OCI-LY7 (cell line): Measurements from ENCODE around the gene ROBO2. TPM values are rescaled to one million over a fixed set of nuclear protein-coding genes. Genes with fewer than 3 reads are reported as not detected.

Experiments used
- BruUV-seq: library from RNA; stranded (reverse); fragments of 400-500 nt; replicated peaks from 2 replicates; lab custom pipeline; 2021; lab: Mats Ljungman, UMichigan
- CTCF ChIA-PET: fragments of 300-600 bp; sonication (Branson Sonifier 250); formaldehyde crosslinking; loops from one replicate; lab custom pipeline; 2022; ENCODE audit warnings: antibody characterized with exemption; ENCODE audit not compliant: unreplicated experiment; lab: Charles Lee
- POLR2A ChIA-PET: fragments of 300-600 bp; sonication (Branson Sonifier 250); formaldehyde crosslinking; loops from one replicate; lab custom pipeline; 2022; ENCODE audit warnings: antibody characterized with exemption; lab: Charles Lee
- DNase-seq: peaks from one replicate; pipeline ENCODE4 v3.0.0-alpha.2; 2015; ENCODE audit warnings: low spot score
- H2AFZ ChIP-seq: fragments of 200-600 bp; sonication (generic), shearing (Covaris generic); 2 replicates; pipeline ENCODE4 v1.6.1; 2014; ENCODE audit warnings: mild to moderate bottlenecking, antibody characterized with exemption, low read length, moderate library complexity
- H3K27ac ChIP-seq: fragments of 200-600 bp; sonication (generic); 2 replicates; pipeline ENCODE4 v1.5.1; 2014; ENCODE audit warnings: mixed run types, low read depth, mild to moderate bottlenecking, moderate library complexity, low read length, inconsistent platforms; ENCODE audit not compliant: poor library complexity, severe bottlenecking
- H3K36me3 ChIP-seq: fragments of 200-600 bp; sonication (generic); 2 replicates; pipeline ENCODE4 v1.6.1; 2014; ENCODE audit warnings: mild to moderate bottlenecking, antibody characterized with exemption, low read length, moderate library complexity, mixed read lengths; ENCODE audit not compliant: insufficient read depth
- H3K4me1 ChIP-seq: fragments of 200-600 bp; sonication (generic); 2 replicates; pipeline ENCODE4 v1.5.1; 2014; ENCODE audit warnings: mild to moderate bottlenecking, low read length; ENCODE audit not compliant: insufficient read depth, poor library complexity, severe bottlenecking
- H3K4me2 ChIP-seq: fragments of 200-600 bp; sonication (generic); 2 replicates; pipeline ENCODE4 v1.6.1; 2014; ENCODE audit warnings: mild to moderate bottlenecking, low read length
- H3K4me3 ChIP-seq: fragments of 200-600 bp; sonication (generic); 2 replicates; pipeline ENCODE4 v1.5.1; 2014; ENCODE audit warnings: mild to moderate bottlenecking, low read depth, low read length; ENCODE audit not compliant: poor library complexity, severe bottlenecking
- H3K79me2 ChIP-seq: fragments of 200-600 bp; sonication (generic); 2 replicates; pipeline ENCODE4 v1.6.1; 2016; ENCODE audit warnings: low read depth, mild to moderate bottlenecking, low read length, moderate library complexity, mixed read lengths; ENCODE audit not compliant: insufficient read depth
- H3K9me2 ChIP-seq: fragments of 200-600 bp; sonication (generic); 2 replicates; pipeline ENCODE4 v1.6.1; 2016; ENCODE audit warnings: mild to moderate bottlenecking, low read length, mixed read lengths; ENCODE audit not compliant: insufficient read depth
- H3K9me3 ChIP-seq: fragments of 200-600 bp; sonication (generic); 2 replicates; pipeline ENCODE4 v1.6.1; 2014; ENCODE audit warnings: mild to moderate bottlenecking, mixed run types, low read length, mixed read lengths
- H4K20me1 ChIP-seq: fragments of 200-600 bp; sonication (generic); 2 replicates; pipeline ENCODE4 v1.6.1; 2014; ENCODE audit warnings: mild to moderate bottlenecking, antibody characterized with exemption, low read length, moderate library complexity, mixed read lengths; ENCODE audit not compliant: insufficient read depth
- CTCF ChIP-seq: fragments of 200-600 bp; sonication (generic); conservative IDR thresholded peaks from 2 replicates; pipeline ENCODE4 v1.5.1; 2014; ENCODE audit warnings: mild to moderate bottlenecking, antibody characterized with exemption, low read length, moderate library complexity, mixed read lengths
- EZH2phosphoT487 ChIP-seq: fragments of 200-600 bp; sonication (generic); IDR thresholded peaks from 2 replicates; pipeline ENCODE4 v1.6.1; 2018; ENCODE audit warnings: low read depth, borderline replicate concordance, mild to moderate bottlenecking, mixed run types, antibody characterized with exemption, low read length, moderate library complexity, mixed read lengths
- intact Hi-C: fragments of 100-400 bp; cut with micrococcal nuclease; formaldehyde crosslinking; loops from one replicate; pipeline ENCODE4 v1.10.0; 2022; ENCODE audit not compliant: unreplicated experiment
- total RNA-seq, 2 experiments: library from RNA; depleted of rRNA in 1 of 2; stranded (reverse); fragments of >200 nt in 1 of 2; shearing (Covaris generic) in 1 of 2; gene quantifications; 2 replicates each; pipeline ENCODE4 v1.2.3, GENCODE V29; 2014 to 2022

Gene ROBO2
- total RNA-seq, 2 experiments from 2014 or later = 0.06 to 4.8 TPM

DNA sequence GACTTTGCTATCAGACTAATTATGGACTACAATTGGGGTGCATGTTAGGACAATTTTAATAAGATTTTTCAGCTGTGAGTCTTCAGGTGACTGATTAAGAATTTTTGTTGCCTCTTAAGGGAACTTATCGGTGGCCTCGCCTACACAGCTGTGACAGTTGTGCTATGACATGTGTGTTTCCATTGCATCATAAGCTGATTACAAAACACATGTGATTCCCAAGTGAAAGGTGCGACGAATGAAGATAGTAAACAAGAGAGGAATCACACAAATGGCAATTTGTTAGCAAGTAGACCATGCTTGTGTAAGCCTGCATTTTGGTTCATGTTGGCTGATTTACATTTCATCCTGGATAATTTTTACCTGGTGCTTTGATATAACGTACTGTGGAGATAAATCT is 8.3 kb downstream of the ROBO2 start:
- TF ChIP-seq CTCF = no peak
- no peak for TF ChIP-seq EZH2phosphoT487
- CTCF ChIA-PET = no interaction called here

GRCh38 chr3:77051591-77051990 is 11.7 kb downstream of the ROBO2 start:
- Histone ChIP-seq H3K4me1 (no peaks in the 10 kb centered on the region), H3K79me2 (no peaks in the 10 kb centered on the region), H2AFZ (no peak overlapping the region), H4K20me1 (no peaks in the 10 kb centered on the region), H3K4me2 (no peak overlapping the region), H3K9me3 (no peaks in the 10 kb centered on the region), H3K9me2 (no peaks in the 10 kb centered on the region), H3K4me3 (no peak overlapping the region), H3K27ac (no peak overlapping the region), H3K36me3 (no peaks in the 10 kb centered on the region)
- intact Hi-C loops = no loop called here
- ChIA-PET CTCF (no interaction called here), POLR2A (no interaction called here)
- no peak for TF ChIP-seq CTCF
- TF ChIP-seq EZH2phosphoT487 = no peak
- BruUV-seq = no TSS peak
- DNase-seq = no peak

More for the DNA sequence above, 8.3 kb downstream of the ROBO2 start:
- DNase-seq = no peak
- intact Hi-C loops = no loop called here
- Histone ChIP-seq H3K9me3 (no peaks in the 10 kb centered on the region), H3K9me2 (no peaks in the 10 kb centered on the region), H2AFZ (no peak overlapping the region), H3K79me2 (no peaks in the 10 kb centered on the region), H3K4me1 (no peaks in the 10 kb centered on the region), H3K4me2 (no peak overlapping the region), H4K20me1 (no peaks in the 10 kb centered on the region), H3K36me3 (no peaks in the 10 kb centered on the region), H3K4me3 (no peak overlapping the region), H3K27ac (no peak overlapping the region)
- no TSS peak for BruUV-seq
- POLR2A ChIA-PET = no interaction called here

- Histone ChIP-seq H2AFZ (no peak overlapping the region), H3K79me2 (no peaks in the 10 kb centered on the region), H3K36me3 (no peaks in the 10 kb centered on the region), H3K4me2 (no peak overlapping the region), H3K9me3 (no peaks in the 10 kb centered on the region), H4K20me1 (no peaks in the 10 kb centered on the region), H3K4me3 (no peak overlapping the region), H3K27ac (no peak overlapping the region), H3K4me1 (no peaks in the 10 kb centered on the region), H3K9me2 (no peaks in the 10 kb centered on the region)
- DNase-seq = no peak
- ChIA-PET POLR2A (no interaction called here), CTCF (no interaction called here)
- BruUV-seq = no TSS peak
- no peak for TF ChIP-seq EZH2phosphoT487
- no peak for TF ChIP-seq CTCF
- intact Hi-C loops = no loop called here
These were observed 12.2 kb downstream of the ROBO2 start for GRCh38 chr3:77052051-77052501.
